SK-N-DZ (cell line): ENCODE measurements around the gene RTEL1. TPM values are rescaled to one million over a fixed set of nuclear protein-coding genes. Genes with fewer than 3 reads are reported as not detected.
"Not testable (repeated sequence)": the region's sequence is repeated elsewhere in the genome, so short reads cannot be mapped to it uniquely, and the experiment has no call there.

Source experiments
- DNase-seq: peaks from one replicate; pipeline ENCODE4 v3.0.0-alpha.2; 2015; ENCODE audit warnings: low spot score
- polyA plus RNA-seq, 2 experiments: library from polyadenylated mRNA; depleted of rRNA; stranded (reverse); fragments of >200 nt; gene quantifications; 2 replicates each; pipeline ENCODE4 v1.2.3, GENCODE V29; 2014

Gene RTEL1
- 18.3 and 19.3 TPM in 2 replicates for polyA plus RNA-seq (2014; cell fraction: cytosol; rRNA removed)
- polyA plus RNA-seq (2014; cell fraction: nucleus; rRNA removed), result 124 and 166 TPM in 2 replicates

- peak; percentile 95 for DNase-seq
Observed at GRCh38 chr20:63657937-63658748, at the start of gene RTEL1. Gene RTEL1, plus strand, starts transcription at chr20:63658312. Its CDS starts 1,091 bp downstream, at chr20:63659403.

- DNase-seq, result no peak
Observed at GRCh38 chr20:63610581-63611435, 47.3 kb upstream of the RTEL1 start.

- no peak for DNase-seq
Observed at GRCh38 chr20:63611646-63612045, 46.5 kb upstream of the RTEL1 start.

- no peak for DNase-seq
Observed at GRCh38 chr20:63612276-63612931, 45.7 kb upstream of the RTEL1 start.

GRCh38 chr20:63613863-63614594 is 44.1 kb upstream of the RTEL1 start:
- DNase-seq, result not testable (repeated sequence)

GRCh38 chr20:63617092-63617875 is 40.8 kb upstream of the RTEL1 start:
- no peak for DNase-seq

- no peak for DNase-seq
Observed at GRCh38 chr20:63617876-63618265, 40.2 kb upstream of the RTEL1 start.

GRCh38 chr20:63618291-63618980 is 39.7 kb upstream of the RTEL1 start:
- no peak for DNase-seq

GRCh38 chr20:63619086-63619485 is 39.0 kb upstream of the RTEL1 start:
- no peak for DNase-seq

GRCh38 chr20:63619505-63619904 is 38.6 kb upstream of the RTEL1 start:
- no peak for DNase-seq

GRCh38 chr20:63620991-63621390 is 37.1 kb upstream of the RTEL1 start:
- DNase-seq, result no peak

GRCh38 chr20:63622096-63622495 is 36.0 kb upstream of the RTEL1 start:
- no peak for DNase-seq

- no peak for DNase-seq
Observed at GRCh38 chr20:63622732-63623131, 35.4 kb upstream of the RTEL1 start.

GRCh38 chr20:63624486-63624885 is 33.6 kb upstream of the RTEL1 start:
- no peak for DNase-seq

- DNase-seq, result no peak
Observed at GRCh38 chr20:63625771-63626423, 32.2 kb upstream of the RTEL1 start.

GRCh38 chr20:63626424-63627128 is 31.5 kb upstream of the RTEL1 start, which contains the start of gene GMEB2:
Gene GMEB2, minus strand, starts transcription at chr20:63627101. Its CDS starts 7,704 bp downstream, at chr20:63619397.
- DNase-seq, result peak; percentile 78

GRCh38 chr20:63627129-63627750 is 30.9 kb upstream of the RTEL1 start:
- DNase-seq, result peak; percentile 96

GRCh38 chr20:63627751-63628245 is 30.3 kb upstream of the RTEL1 start:
- no peak for DNase-seq
